GM18511 (cell line): ENCODE data around the gene SOWAHC.

Experiments used
- ATAC-seq: cut with Tn5 transposase; IDR thresholded peaks from one replicate; pipeline ENCODE4 v1.9.1; 2021; ENCODE audit warnings: mild to moderate bottlenecking, moderate library complexity; ENCODE audit not compliant: unreplicated experiment

SOWAHC gene

GRCh38 chr2:109645412-109646184 lies 31.4 kb downstream of the SOWAHC start:
- no peak for ATAC-seq

DNA sequence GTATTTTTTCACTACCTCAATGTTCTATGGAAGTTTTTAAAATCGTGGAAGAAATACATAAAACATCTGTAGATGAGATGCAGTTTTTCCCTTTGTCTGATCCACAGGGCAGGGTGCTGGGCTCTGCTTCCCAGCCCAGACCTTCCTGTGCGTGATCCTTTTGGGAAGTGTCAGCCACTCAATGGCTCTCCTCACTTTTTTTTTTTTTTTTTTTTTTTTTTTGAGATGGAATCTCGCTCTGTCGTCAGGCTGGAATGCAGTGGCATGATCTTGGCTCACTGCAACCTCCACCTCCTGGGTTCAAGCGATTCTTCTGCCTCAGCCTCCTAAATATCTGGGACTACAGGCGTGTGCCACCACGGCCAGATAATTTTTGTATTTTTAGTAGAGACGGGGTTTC lies 32.8 kb downstream of the SOWAHC start:
- no peak for ATAC-seq

DNA sequence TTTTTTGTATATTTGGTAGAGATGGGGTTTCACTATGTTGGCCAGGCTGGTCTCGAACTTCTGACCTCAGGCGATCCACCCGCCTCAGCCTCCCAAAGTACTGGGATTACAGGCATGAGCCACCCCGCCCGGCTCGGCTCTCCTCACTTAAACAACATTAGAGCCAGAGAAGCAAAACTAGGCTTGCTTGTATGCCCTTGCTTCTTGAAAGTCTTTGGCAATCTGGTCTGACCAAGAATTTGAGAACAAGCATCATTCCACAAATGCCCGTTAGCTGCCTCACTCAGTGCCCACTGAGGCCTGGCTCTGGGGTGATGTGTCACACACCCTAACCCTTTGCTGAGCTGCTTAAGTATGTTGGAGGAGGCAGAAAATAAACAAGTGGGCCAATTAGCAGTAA lies 33.5 kb downstream of the SOWAHC start:
- ATAC-seq: no peak

DNA sequence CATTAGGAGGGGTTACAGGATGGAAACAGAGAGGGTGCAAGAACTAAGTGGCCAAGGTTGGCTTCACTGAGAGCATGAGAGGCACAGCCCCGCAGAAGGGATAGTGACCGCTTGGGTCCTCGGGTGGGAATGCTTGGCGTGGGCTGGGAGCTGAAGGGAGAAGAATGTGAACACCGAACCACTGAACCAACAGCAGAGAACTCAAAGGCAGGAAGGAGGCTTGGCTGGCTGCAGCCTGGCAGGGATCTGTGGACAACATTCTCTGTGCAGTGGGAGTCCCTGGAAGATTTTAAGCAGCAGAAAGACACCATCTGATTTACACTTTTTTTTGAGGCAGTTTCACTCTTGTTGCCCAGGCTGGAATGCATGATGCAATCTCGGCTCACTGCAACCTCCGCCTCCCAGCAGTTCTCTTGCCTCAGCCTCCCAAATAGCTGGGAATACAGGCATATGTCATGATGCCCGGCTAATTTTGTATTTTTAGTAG lies 33.9 kb downstream of the SOWAHC start:
- ATAC-seq: no peak

DNA sequence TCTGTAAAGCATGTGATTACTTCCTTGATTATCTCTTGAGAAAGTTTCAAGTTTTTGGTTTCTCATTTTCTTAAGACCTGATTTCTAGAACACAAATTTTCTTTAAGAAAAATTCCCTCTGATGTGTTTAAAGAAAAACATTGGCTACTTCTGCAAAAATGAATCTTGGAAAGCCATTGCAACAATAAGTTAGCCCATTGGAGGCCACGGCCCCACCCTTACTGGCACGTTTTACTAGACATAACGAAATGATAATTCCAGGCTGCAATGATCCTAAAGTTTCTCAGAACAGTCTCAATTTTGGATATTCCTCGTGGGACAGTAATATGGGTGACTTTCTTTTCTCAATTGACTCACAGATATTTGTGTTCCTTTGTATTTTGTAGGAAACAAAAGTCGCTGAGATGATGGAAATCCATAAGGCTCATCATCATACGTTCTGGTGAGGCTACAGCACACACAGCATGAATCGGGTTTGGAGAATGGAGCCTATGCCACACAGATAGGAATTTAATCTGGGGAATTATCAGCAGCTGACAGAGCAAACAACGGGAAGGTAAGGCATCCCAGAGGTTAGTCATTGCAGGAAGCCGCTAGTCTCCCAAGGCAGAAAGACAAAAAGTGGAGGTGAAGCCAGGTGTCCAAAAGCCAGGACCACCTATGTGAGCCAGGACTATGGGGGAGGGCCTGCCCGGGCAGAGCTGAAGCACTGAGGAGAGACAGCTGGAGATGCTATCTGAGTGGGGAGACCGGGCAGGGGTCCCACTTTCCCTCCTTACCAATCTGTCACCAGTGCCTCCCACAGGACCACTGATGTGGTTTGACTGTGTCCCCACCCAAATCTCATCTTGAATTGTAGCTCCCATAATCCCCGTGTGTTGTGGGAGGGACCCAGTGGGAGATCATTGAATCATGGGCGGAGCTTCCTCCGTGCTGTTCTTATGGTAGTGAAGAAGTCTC lies 35.9 kb downstream of the SOWAHC start:
- ATAC-seq: no peak

- ATAC-seq: no peak
These were observed 40.3 kb downstream of the SOWAHC start for GRCh38 chr2:109654326-109655050.

DNA sequence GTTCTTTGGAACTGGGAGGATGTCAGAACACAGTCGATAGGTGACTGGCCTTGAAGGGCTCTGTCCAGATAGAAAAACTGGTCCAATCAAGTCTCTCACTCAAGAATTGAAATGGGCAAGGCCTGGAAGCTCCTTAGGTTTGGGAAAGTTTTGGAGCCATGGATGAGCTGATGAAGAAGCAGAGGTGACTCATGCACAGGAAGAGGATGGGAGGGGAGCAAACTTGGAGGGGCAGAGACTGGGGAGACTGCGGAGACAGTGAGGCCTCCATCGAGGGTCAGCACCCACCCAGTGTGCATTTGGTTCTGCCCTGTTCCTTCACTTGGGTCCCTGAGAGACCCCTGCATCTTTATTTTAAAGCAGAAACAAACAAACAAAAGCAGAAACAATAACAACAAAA lies 41.1 kb downstream of the SOWAHC start:
- ATAC-seq: no peak

DNA sequence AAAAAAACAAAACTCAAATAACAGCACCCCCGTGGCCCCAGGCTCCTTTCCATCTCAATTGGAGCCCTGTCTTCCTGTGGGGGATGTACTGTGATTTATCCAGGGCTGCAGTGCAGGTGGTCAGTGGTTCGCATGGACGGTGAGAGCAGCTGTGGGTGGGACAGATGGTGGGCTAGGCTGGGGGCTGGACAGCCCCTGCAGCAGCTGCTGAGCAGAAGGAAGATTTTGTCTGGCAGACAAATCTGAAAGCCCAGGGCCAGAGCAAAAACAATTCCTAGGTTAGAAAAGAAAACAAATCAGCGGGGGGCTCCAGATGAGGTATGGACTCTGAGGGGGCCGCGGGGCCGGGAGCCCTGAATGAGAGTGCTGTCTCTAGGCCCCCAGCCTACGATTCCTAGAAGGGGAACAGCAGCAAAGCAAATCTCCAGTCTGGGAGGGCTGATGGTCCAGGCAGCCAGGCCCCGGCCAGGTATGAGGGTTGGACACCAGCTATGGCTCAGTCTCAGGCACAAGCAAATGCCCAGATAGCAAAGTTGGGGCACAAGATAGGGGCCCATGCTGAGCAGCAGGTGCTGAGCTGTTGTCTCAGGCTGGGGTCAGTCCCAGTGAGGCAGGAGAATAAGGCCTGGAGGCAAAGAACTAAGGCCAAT lies 45.4 kb downstream of the SOWAHC start:
- ATAC-seq: no peak

- ATAC-seq: no peak
These were observed 46.1 kb downstream of the SOWAHC start for GRCh38 chr2:109660046-109660860.

GRCh38 chr2:109662889-109663288 lies 48.7 kb downstream of the SOWAHC start:
- ATAC-seq: no peak

DNA sequence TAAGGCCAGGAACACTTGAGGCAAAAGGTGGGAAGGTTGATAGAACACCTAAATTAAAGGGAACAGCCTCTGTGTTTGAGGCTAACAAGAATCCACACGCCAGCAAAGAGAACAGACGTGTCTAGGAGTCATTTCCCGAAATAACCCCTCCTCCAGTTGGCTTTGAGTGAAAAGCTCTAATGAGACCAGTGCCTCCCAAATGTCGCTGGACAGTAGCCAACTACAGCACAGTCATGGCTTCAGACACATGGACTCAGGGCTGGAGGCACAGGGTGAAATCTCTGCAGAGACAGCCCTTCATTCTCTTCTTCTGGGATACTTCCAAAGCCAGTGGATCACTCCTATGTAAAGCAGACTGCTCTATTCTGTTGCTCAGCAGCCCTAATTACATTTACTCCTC lies 49.6 kb downstream of the SOWAHC start:
- no peak for ATAC-seq

DNA sequence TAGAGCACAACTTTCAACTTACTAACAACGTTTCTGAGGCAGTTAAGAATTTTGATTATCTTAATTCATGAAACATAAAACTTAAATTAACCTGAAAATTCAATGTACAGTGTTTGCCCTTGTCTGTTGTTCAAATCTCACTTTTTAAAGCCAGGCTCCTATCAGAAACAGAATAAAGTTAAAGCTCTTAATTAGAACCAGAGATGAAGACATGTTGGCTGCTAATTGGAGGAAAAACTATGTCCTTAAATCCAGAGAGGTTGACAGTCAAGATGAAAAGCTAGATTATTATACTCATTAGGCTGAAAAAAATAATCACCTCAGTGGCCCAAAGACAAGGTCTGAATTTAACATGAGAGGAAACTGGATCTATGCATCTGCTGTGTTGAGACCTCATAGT lies 52.3 kb downstream of the SOWAHC start:
- ATAC-seq: no peak
